Colonic mucosa (tissue), 4 donors: Measurements from ENCODE around the gene SPOP. TPM values are rescaled to one million over a fixed set of nuclear protein-coding genes. Genes with fewer than 3 reads are reported as not detected.

Source experiments
- DNase-seq: peaks from one replicate; pipeline ENCODE4 v3.0.0-alpha.2; 2020
- H3K27ac ChIP-seq: fragments of 200-600 bp; one replicate; pipeline ENCODE4 v1.8.0; 2021
- H3K27me3 ChIP-seq: fragments of 200-600 bp; one replicate; pipeline ENCODE4 v1.8.0; 2021
- H3K36me3 ChIP-seq: fragments of 200-600 bp; one replicate; pipeline ENCODE4 v1.8.0; 2021
- H3K4me1 ChIP-seq: fragments of 200-600 bp; one replicate; pipeline ENCODE4 v1.8.0; 2021; ENCODE audit warnings: mild to moderate bottlenecking
- H3K4me3 ChIP-seq: fragments of 200-600 bp; one replicate; pipeline ENCODE4 v1.8.0; 2021
- H3K9ac ChIP-seq, 2 donors: one replicate each; pipeline ENCODE4 v1.7.0; 2013; ENCODE audit warnings: control low read depth in 2 of 2, low read depth in 2 of 2, low read length in 2 of 2
- H3K9me3 ChIP-seq: fragments of 200-600 bp; one replicate; pipeline ENCODE4 v1.8.0; 2021
- intact Hi-C: fragments of 100-400 bp; cut with DNase I; formaldehyde crosslinking; loops from one replicate; pipeline ENCODE4 v1.14.1; 2022
- total RNA-seq, 2 donors: library from RNA; stranded (reverse); fragmentation: NEBNext Ultra II Directional in 1 of 2; extraction: Animal tissue kit (Norgen Biotek cat#: 25700) in 1 of 2; gene quantifications; one replicate each; pipeline ENCODE4 v1.2.1, GENCODE V29; 2021
- TF ChIP-seq, protein P1 (sequence below): fragments of 200-600 bp; IDR thresholded peaks from one replicate; pipeline ENCODE4 v1.8.0; 2022; ENCODE audit warnings: antibody characterized with exemption, mild to moderate bottlenecking
- donor health status: healthy.
- donor health status: DM: no; HTN: no; CAD: no.
- donor health status: DM: no; HTN: no; CAD: no.

SPOP gene
- total RNA-seq, 2 donors from 2014 or later, result 60.5 to 83.2 TPM

GRCh38 chr17:49722066-49722465 lies 44.2 kb upstream of the SPOP start:
- H3K9me3 ChIP-seq, result no peaks in the 10 kb centered on the region
- no peak overlapping the region for H3K27ac ChIP-seq
- no peaks in the 10 kb centered on the region for H3K27me3 ChIP-seq
- H3K4me3 ChIP-seq, result no peak overlapping the region
- H3K9ac ChIP-seq, result no peak overlapping the region
- TF ChIP-seq, protein P1, sequence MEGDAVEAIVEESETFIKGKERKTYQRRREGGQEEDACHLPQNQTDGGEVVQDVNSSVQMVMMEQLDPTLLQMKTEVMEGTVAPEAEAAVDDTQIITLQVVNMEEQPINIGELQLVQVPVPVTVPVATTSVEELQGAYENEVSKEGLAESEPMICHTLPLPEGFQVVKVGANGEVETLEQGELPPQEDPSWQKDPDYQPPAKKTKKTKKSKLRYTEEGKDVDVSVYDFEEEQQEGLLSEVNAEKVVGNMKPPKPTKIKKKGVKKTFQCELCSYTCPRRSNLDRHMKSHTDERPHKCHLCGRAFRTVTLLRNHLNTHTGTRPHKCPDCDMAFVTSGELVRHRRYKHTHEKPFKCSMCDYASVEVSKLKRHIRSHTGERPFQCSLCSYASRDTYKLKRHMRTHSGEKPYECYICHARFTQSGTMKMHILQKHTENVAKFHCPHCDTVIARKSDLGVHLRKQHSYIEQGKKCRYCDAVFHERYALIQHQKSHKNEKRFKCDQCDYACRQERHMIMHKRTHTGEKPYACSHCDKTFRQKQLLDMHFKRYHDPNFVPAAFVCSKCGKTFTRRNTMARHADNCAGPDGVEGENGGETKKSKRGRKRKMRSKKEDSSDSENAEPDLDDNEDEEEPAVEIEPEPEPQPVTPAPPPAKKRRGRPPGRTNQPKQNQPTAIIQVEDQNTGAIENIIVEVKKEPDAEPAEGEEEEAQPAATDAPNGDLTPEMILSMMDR, result no peak
- intact Hi-C loops, result no loop called here
- H3K36me3 ChIP-seq, result no peaks in the 10 kb centered on the region
- no peak for DNase-seq
- no peaks in the 10 kb centered on the region for H3K4me1 ChIP-seq

GRCh38 chr17:49717371-49717861 lies 39.5 kb upstream of the SPOP start:
- Histone ChIP-seq H3K4me1 (no peaks in the 10 kb centered on the region), H3K9me3 (no peaks in the 10 kb centered on the region), H3K36me3 (no peaks in the 10 kb centered on the region), H3K27ac (no peak overlapping the region), H3K27me3 (no peaks in the 10 kb centered on the region), H3K9ac (no peak overlapping the region), H3K4me3 (no peak overlapping the region)
- TF ChIP-seq, protein P1, result no peak
- intact Hi-C loops, result no loop called here
- no peak for DNase-seq

DNA sequence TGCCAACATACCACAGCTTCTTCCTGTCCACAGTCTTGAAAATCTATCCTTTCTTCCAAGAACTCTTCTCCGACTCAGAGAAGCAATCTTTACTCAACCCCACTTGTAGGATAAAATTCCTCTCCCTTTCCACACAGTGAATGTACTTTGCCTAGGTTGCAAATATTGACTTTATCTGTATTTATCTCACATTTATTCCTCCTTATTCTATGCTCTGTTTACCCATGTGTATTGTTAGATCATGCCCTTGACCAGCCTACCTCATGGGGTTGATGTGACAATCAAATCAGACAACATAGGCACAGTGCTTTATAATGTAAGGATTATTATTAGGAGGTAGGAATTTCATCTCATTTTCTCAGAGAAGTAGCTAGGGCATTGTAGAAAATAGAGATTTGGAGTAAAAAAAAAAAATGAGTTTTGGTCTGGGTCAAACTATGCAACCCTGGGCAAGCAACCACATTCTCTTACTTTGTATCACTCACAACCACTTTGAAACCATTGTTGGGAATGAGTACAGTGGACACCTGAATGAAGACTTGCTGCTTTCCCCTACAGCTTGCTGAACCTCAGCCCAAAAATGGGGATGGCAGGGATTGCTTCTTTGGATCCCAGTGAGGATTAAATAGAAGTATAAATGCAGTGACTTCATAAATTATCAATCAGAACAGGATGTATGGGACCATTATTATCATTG lies 38.9 kb upstream of the SPOP start:
- TF ChIP-seq, protein P1, result no peak
- Histone ChIP-seq H3K4me3 (no peak overlapping the region), H3K9me3 (no peaks in the 10 kb centered on the region), H3K4me1 (no peaks in the 10 kb centered on the region), H3K27ac (no peak overlapping the region), H3K36me3 (no peaks in the 10 kb centered on the region), H3K27me3 (no peaks in the 10 kb centered on the region), H3K9ac (no peak overlapping the region)
- no peak for DNase-seq
- intact Hi-C loops, result no loop called here

GRCh38 chr17:49715717-49716279 lies 37.9 kb upstream of the SPOP start:
- DNase-seq, result no peak
- H3K4me3 ChIP-seq, result no peak overlapping the region
- H3K27me3 ChIP-seq, result no peaks in the 10 kb centered on the region
- no peaks in the 10 kb centered on the region for H3K9me3 ChIP-seq
- intact Hi-C loops, result no loop called here
- TF ChIP-seq, protein P1, result no peak
- no peak overlapping the region for H3K27ac ChIP-seq
- H3K9ac ChIP-seq, result no peak overlapping the region
- H3K4me1 ChIP-seq, result no peaks in the 10 kb centered on the region
- no peaks in the 10 kb centered on the region for H3K36me3 ChIP-seq

DNA sequence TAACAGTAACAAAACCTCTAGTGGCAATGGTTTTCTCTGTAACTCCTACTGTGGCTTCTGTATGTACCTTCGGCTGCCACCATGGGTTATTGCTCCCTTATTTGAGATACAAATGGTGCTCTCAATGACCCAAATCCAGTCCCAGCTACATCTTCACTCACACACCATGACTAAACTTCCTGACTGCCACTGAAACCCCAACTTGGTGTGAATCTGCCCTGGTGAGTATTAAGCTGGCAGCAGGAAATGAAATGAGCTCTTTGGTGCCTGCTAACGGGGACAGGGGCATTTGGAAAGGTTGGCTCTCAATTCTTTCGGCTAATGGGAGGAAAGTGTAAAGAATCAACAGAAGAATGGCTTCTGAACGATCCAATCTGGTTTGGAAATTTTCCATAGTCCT lies 37.3 kb upstream of the SPOP start:
- TF ChIP-seq, protein P1, result no peak
- no peak for DNase-seq
- H3K9ac ChIP-seq, result no peak overlapping the region
- intact Hi-C loops, result no loop called here
- H3K27me3 ChIP-seq, result no peaks in the 10 kb centered on the region
- no peaks in the 10 kb centered on the region for H3K9me3 ChIP-seq
- H3K36me3 ChIP-seq, result no peaks in the 10 kb centered on the region
- H3K4me3 ChIP-seq, result no peak overlapping the region
- no peaks in the 10 kb centered on the region for H3K4me1 ChIP-seq
- H3K27ac ChIP-seq, result no peak overlapping the region
